GM21825 (cell line): ENCODE measurements around the gene KRCC1.
"Not testable (repeated sequence)": the region's sequence is repeated elsewhere in the genome, so short reads cannot be mapped to it uniquely, and the experiment has no call there.

Experiments used
- ATAC-seq: cut with Tn5 transposase; IDR thresholded peaks from one replicate; pipeline ENCODE4 v1.9.1; 2021; ENCODE audit warnings: mild to moderate bottlenecking, moderate library complexity; ENCODE audit not compliant: unreplicated experiment

The KRCC1 gene

GRCh38 chr2:88005776-88006175 lies 49.8 kb downstream of the KRCC1 start:
- ATAC-seq: no peak

- ATAC-seq: no peak
Observed at GRCh38 chr2:88003074-88003755, 52.4 kb downstream of the KRCC1 start.

GRCh38 chr2:88002359-88002707 lies 53.2 kb downstream of the KRCC1 start:
- ATAC-seq: no peak

- not testable (repeated sequence) for ATAC-seq
Observed at GRCh38 chr2:88000474-88000873, 55.1 kb downstream of the KRCC1 start.

- no peak for ATAC-seq
Observed at GRCh38 chr2:87996570-87996969, 59.0 kb downstream of the KRCC1 start.

- ATAC-seq: no peak
Observed at GRCh38 chr2:87995756-87996155, 59.8 kb downstream of the KRCC1 start.

- ATAC-seq: not testable (repeated sequence)
Observed at GRCh38 chr2:87994304-87994850, 61.2 kb downstream of the KRCC1 start.

GRCh38 chr2:87992569-87992968 lies 63.0 kb downstream of the KRCC1 start:
- ATAC-seq: not testable (repeated sequence)

- ATAC-seq: not testable (repeated sequence)
Observed at GRCh38 chr2:87987473-87987872, 68.1 kb downstream of the KRCC1 start.

GRCh38 chr2:87985902-87986301 lies 69.7 kb downstream of the KRCC1 start:
- not testable (repeated sequence) for ATAC-seq

- not testable (repeated sequence) for ATAC-seq
Observed at GRCh38 chr2:87981182-87981581, 74.4 kb downstream of the KRCC1 start.
